Measurements from ENCODE around the gene SARDH. TPM values are rescaled to one million over a fixed set of nuclear protein-coding genes. Genes with fewer than 3 reads are reported as not detected.

SARDH gene
- total RNA-seq, 2 experiments from 2014 or later, result 17.7 to 18.5 TPM

- Mint-ChIP-seq H3K36me3 (ENCODE audit: low read depth) (peaks cover 14% of the 10 kb centered on the region), H3K27ac (no peak overlapping the region), H3K4me1 (ENCODE audit: low read depth) (no peaks in the 10 kb centered on the region), H3K27me3 (no peaks in the 10 kb centered on the region), H3K4me3 (no peak overlapping the region), H3K9me3 (peaks cover 2% of the 10 kb centered on the region)
- Histone ChIP-seq H3K4me1 (ENCODE audit: insufficient read depth, low read length) (no peaks in the 10 kb centered on the region), H3K27me3 (ENCODE audit: control insufficient read depth in 1 of 2, insufficient read depth in 2 of 2, low read length in 2 of 2) (no peaks in the 10 kb centered on the region), H3K9me3 (ENCODE audit: control insufficient read depth in 1 of 2, insufficient read depth in 1 of 2, low read length in 2 of 2) (no peaks in the 10 kb centered on the region), H3K36me3 (ENCODE audit: insufficient read depth, low read length) (no peaks in the 10 kb centered on the region), H3K4me3 (ENCODE audit: low read length) (no peak overlapping the region), H3K27ac (ENCODE audit: low read depth in 1 of 2, low read length in 2 of 2) (no peak overlapping the region)
- no peak for ATAC-seq (ENCODE audit: poor library complexity)
- CTCF ChIA-PET, result no interaction called here
- POLR2A ChIA-PET, result no interaction called here
- no peak for TF ChIP-seq CTCF (IDR thresholded peaks at IDR 0.05)
- DNase-seq, result no peak
- intact Hi-C loops (cut with DNase I, micrococcal nuclease), result no loop called here
Measured at GRCh38 chr9:133774799-133775198, 36.6 kb upstream of the SARDH start.

- no peaks in the 10 kb centered on the region for H3K36me3 ChIP-seq (ENCODE audit: insufficient read depth, low read length)
- Mint-ChIP-seq H3K27me3 (no peaks in the 10 kb centered on the region), H3K4me1 (ENCODE audit: low read depth) (no peaks in the 10 kb centered on the region), H3K4me3 (no peak overlapping the region), H3K36me3 (ENCODE audit: low read depth) (peaks cover 14% of the 10 kb centered on the region), H3K9me3 (peaks cover 2% of the 10 kb centered on the region), H3K27ac (no peak overlapping the region)
- ATAC-seq (ENCODE audit: poor library complexity) (no peak), DNase-seq (no peak)
- ChIA-PET CTCF (interaction anchor here (0.9 kb wide), 1 partner anchor 8 kb away, joined by 4 read pairs; no protein-coding TSS in a partner anchor), POLR2A (no interaction called here)
- H3K9me3 ChIP-seq (ENCODE audit: control insufficient read depth in 1 of 2, insufficient read depth in 1 of 2, low read length in 2 of 2), result no peaks in the 10 kb centered on the region
- H3K27me3 ChIP-seq (ENCODE audit: control insufficient read depth in 1 of 2, insufficient read depth in 2 of 2, low read length in 2 of 2), result no peaks in the 10 kb centered on the region
- intact Hi-C loops (cut with DNase I, micrococcal nuclease), result no loop called here
- H3K27ac ChIP-seq (ENCODE audit: low read depth in 1 of 2, low read length in 2 of 2), result no peak overlapping the region
- no peak for TF ChIP-seq CTCF (IDR thresholded peaks at IDR 0.05)
- no peaks in the 10 kb centered on the region for H3K4me1 ChIP-seq (ENCODE audit: insufficient read depth, low read length)
- no peak overlapping the region for H3K4me3 ChIP-seq (ENCODE audit: low read length)
Measured at GRCh38 chr9:133773889-133774655, 35.9 kb upstream of the SARDH start.

GRCh38 chr9:133772581-133772980 is 34.4 kb upstream of the SARDH start:
- H3K4me1 ChIP-seq (ENCODE audit: insufficient read depth, low read length), result no peaks in the 10 kb centered on the region
- H3K27me3 ChIP-seq (ENCODE audit: control insufficient read depth in 1 of 2, insufficient read depth in 2 of 2, low read length in 2 of 2), result no peaks in the 10 kb centered on the region
- peak in 1 of 14 experiments; percentile 4 for DNase-seq
- H3K9me3 Mint-ChIP-seq, result peaks cover 2% of the 10 kb centered on the region
- peaks cover 3 to 11% of the 10 kb centered on the region in 2 experiments for H3K9me3 ChIP-seq (ENCODE audit: control insufficient read depth in 1 of 2, insufficient read depth in 1 of 2, low read length in 2 of 2)
- H3K27ac Mint-ChIP-seq, result no peak overlapping the region
- no peaks in the 10 kb centered on the region for H3K4me1 Mint-ChIP-seq (ENCODE audit: low read depth)
- no peak overlapping the region for H3K4me3 ChIP-seq (ENCODE audit: low read length)
- no peaks in the 10 kb centered on the region for H3K27me3 Mint-ChIP-seq
- no peaks in the 10 kb centered on the region for H3K36me3 ChIP-seq (ENCODE audit: insufficient read depth, low read length)
- no peak for ATAC-seq (ENCODE audit: poor library complexity)
- TF ChIP-seq CTCF (IDR thresholded peaks at IDR 0.05), result no peak
- no peak overlapping the region for H3K27ac ChIP-seq (ENCODE audit: low read depth in 1 of 2, low read length in 2 of 2)
- H3K4me3 Mint-ChIP-seq, result no peak overlapping the region
- intact Hi-C loops (cut with DNase I, micrococcal nuclease), result no loop called here
- ChIA-PET CTCF (no interaction called here), POLR2A (no interaction called here)
- H3K36me3 Mint-ChIP-seq (ENCODE audit: low read depth), result peaks cover 14% of the 10 kb centered on the region

All from CD4-positive, alpha-beta T cell (primary cell).